IPS DF 19.7 (cell line): Measurements from ENCODE around the gene WDR53.
A peak's percentile ranks its signal among the peaks of the same experiment; 100 is the strongest.
"Not testable (repeated sequence)": the region's sequence is repeated elsewhere in the genome, so short reads cannot be mapped to it uniquely, and the experiment has no call there.

Experiments used
- DNase-seq: peaks from one replicate; pipeline ENCODE4 v3.0.0-alpha.2; 2013; ENCODE audit warnings: low read depth, low spot score

Gene WDR53

GRCh38 chr3:196568246-196569002 lies at the start of gene WDR53, which contains the start of gene FBXO45:
Gene WDR53, minus strand, starts transcription at chr3:196568554. Its CDS starts 7,079 bp downstream, at chr3:196561475.
Gene FBXO45, plus strand, starts transcription at chr3:196568660. Its CDS starts 325 bp downstream, at chr3:196568985.
- DNase-seq, result peak; percentile 73

- no peak for DNase-seq
Observed at GRCh38 chr3:196617256-196617655, 48.9 kb upstream of the WDR53 start.

- not testable (repeated sequence) for DNase-seq
Observed at GRCh38 chr3:196615234-196615633, 46.9 kb upstream of the WDR53 start.

GRCh38 chr3:196611761-196612483 lies 43.6 kb upstream of the WDR53 start:
- DNase-seq, result no peak

GRCh38 chr3:196609805-196610515 lies 41.6 kb upstream of the WDR53 start:
- no peak for DNase-seq

GRCh38 chr3:196609343-196609775 lies 41.0 kb upstream of the WDR53 start:
- DNase-seq, result peak; percentile 42

- no peak for DNase-seq
Observed at GRCh38 chr3:196608693-196609092, 40.3 kb upstream of the WDR53 start.

GRCh38 chr3:196604548-196604947 lies 36.2 kb upstream of the WDR53 start:
- no peak for DNase-seq

GRCh38 chr3:196603683-196604082 lies 35.3 kb upstream of the WDR53 start:
- DNase-seq, result no peak

GRCh38 chr3:196602673-196603072 lies 34.3 kb upstream of the WDR53 start:
- no peak for DNase-seq

GRCh38 chr3:196600359-196600758 lies 32.0 kb upstream of the WDR53 start:
- DNase-seq, result no peak

GRCh38 chr3:196599734-196600128 lies 31.4 kb upstream of the WDR53 start:
- no peak for DNase-seq

GRCh38 chr3:196597971-196598733 lies 29.8 kb upstream of the WDR53 start:
- not testable (repeated sequence) for DNase-seq

GRCh38 chr3:196596355-196596754 lies 28.0 kb upstream of the WDR53 start:
- DNase-seq, result no peak

- DNase-seq, result no peak
Observed at GRCh38 chr3:196590279-196590678, 21.9 kb upstream of the WDR53 start.

- no peak for DNase-seq
Observed at GRCh38 chr3:196585044-196585757, 16.8 kb upstream of the WDR53 start.

- no peak for DNase-seq
Observed at GRCh38 chr3:196572389-196572788, 4.0 kb upstream of the WDR53 start.

GRCh38 chr3:196570332-196570731 lies 2.0 kb upstream of the WDR53 start:
- DNase-seq, result not testable (repeated sequence)

- DNase-seq, result no peak
Observed at GRCh38 chr3:196569003-196569516, 706 bp upstream of the WDR53 start.

GRCh38 chr3:196563721-196564225 lies 4.6 kb downstream of the WDR53 start:
- DNase-seq, result no peak
